Lower leg skin (tissue), 3 donors: ENCODE measurements around the gene MEGF8.

ENCODE experiments used
- CTCF ChIP-seq, 3 donors: fragments of 450-650 bp; IDR thresholded peaks; one replicate each; pipeline ENCODE4 v1.5.1; 2016; ENCODE audit warnings: antibody characterized with exemption in 3 of 3, mild to moderate bottlenecking in 3 of 3, moderate library complexity in 2 of 3
- POLR2A ChIP-seq, 2 donors: fragments of 450-650 bp; IDR thresholded peaks; one replicate each; pipeline ENCODE4 v1.6.1; 2016 to 2017; ENCODE audit warnings: antibody characterized with exemption in 2 of 2, mild to moderate bottlenecking in 1 of 2, moderate library complexity in 1 of 2

- TF ChIP-seq CTCF (IDR thresholded peaks at IDR 0.05) = no peak
- TF ChIP-seq POLR2A (IDR thresholded peaks at IDR 0.05) = no peak
These were observed 64.5 kb downstream of the MEGF8 start, which contains the start of gene CNFN for GRCh38 chr19:42389899-42390298.
